HG03039 (cell line): ENCODE measurements around the gene AP3B1.

ENCODE experiments used
- ATAC-seq: cut with Tn5 transposase; IDR thresholded peaks from one replicate; pipeline ENCODE4 v1.9.1; 2021; ENCODE audit warnings: mild to moderate bottlenecking, moderate library complexity; ENCODE audit not compliant: unreplicated experiment

The AP3B1 gene

GRCh38 chr5:78289911-78290310, 4.6 kb downstream of the AP3B1 start:
- ATAC-seq: no peak

GRCh38 chr5:78288246-78288645, 6.3 kb downstream of the AP3B1 start:
- ATAC-seq: no peak

GRCh38 chr5:78287833-78288232, 6.7 kb downstream of the AP3B1 start:
- no peak for ATAC-seq

GRCh38 chr5:78287169-78287568, 7.3 kb downstream of the AP3B1 start:
- ATAC-seq: no peak

GRCh38 chr5:78286290-78286689, 8.2 kb downstream of the AP3B1 start:
- ATAC-seq: no peak

- no peak for ATAC-seq
Observed at GRCh38 chr5:78283802-78284201, 10.7 kb downstream of the AP3B1 start.

GRCh38 chr5:78283105-78283504, 11.4 kb downstream of the AP3B1 start:
- no peak for ATAC-seq

GRCh38 chr5:78280261-78280660, 14.2 kb downstream of the AP3B1 start:
- ATAC-seq: no peak

- no peak for ATAC-seq
Observed at GRCh38 chr5:78279194-78279593, 15.3 kb downstream of the AP3B1 start.

- ATAC-seq: no peak
Observed at GRCh38 chr5:78277715-78278114, 16.8 kb downstream of the AP3B1 start.

GRCh38 chr5:78275998-78276543, 18.4 kb downstream of the AP3B1 start:
- ATAC-seq: no peak

GRCh38 chr5:78274540-78275197, 19.8 kb downstream of the AP3B1 start:
- no peak for ATAC-seq

- no peak for ATAC-seq
Observed at GRCh38 chr5:78273436-78273835, 21.1 kb downstream of the AP3B1 start.

- ATAC-seq: no peak
Observed at GRCh38 chr5:78271766-78272165, 22.7 kb downstream of the AP3B1 start.

GRCh38 chr5:78269088-78269703, 25.3 kb downstream of the AP3B1 start:
- ATAC-seq: no peak

GRCh38 chr5:78268356-78268755, 26.1 kb downstream of the AP3B1 start:
- ATAC-seq: no peak

GRCh38 chr5:78265163-78265562, 29.3 kb downstream of the AP3B1 start:
- no peak for ATAC-seq

GRCh38 chr5:78264600-78264999, 29.9 kb downstream of the AP3B1 start:
- no peak for ATAC-seq

- ATAC-seq: no peak
Observed at GRCh38 chr5:78260771-78261170, 33.7 kb downstream of the AP3B1 start.

- ATAC-seq: no peak
Observed at GRCh38 chr5:78253201-78253600, 41.3 kb downstream of the AP3B1 start.

GRCh38 chr5:78252715-78253114, 41.8 kb downstream of the AP3B1 start:
- no peak for ATAC-seq

- no peak for ATAC-seq
Observed at GRCh38 chr5:78251663-78252284, 42.7 kb downstream of the AP3B1 start.
